Ureter (tissue), 1 donor: ENCODE data around the gene HMGN5. TPM values are rescaled to one million over a fixed set of nuclear protein-coding genes. Genes with fewer than 3 reads are reported as not detected.

Experiments
- DNase-seq: peaks from one replicate; pipeline ENCODE4 v3.0.0-alpha.2; 2020; ENCODE audit warnings: low spot score
- total RNA-seq: library from RNA; stranded (reverse); gene quantifications from one replicate; pipeline ENCODE4 v1.2.4, GENCODE V29; 2023
- donor health status: DM: yes; HTN: yes; CAD: no.

Gene HMGN5, protein sequence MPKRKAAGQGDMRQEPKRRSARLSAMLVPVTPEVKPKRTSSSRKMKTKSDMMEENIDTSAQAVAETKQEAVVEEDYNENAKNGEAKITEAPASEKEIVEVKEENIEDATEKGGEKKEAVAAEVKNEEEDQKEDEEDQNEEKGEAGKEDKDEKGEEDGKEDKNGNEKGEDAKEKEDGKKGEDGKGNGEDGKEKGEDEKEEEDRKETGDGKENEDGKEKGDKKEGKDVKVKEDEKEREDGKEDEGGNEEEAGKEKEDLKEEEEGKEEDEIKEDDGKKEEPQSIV
- 4.6 TPM for total RNA-seq

DNA sequence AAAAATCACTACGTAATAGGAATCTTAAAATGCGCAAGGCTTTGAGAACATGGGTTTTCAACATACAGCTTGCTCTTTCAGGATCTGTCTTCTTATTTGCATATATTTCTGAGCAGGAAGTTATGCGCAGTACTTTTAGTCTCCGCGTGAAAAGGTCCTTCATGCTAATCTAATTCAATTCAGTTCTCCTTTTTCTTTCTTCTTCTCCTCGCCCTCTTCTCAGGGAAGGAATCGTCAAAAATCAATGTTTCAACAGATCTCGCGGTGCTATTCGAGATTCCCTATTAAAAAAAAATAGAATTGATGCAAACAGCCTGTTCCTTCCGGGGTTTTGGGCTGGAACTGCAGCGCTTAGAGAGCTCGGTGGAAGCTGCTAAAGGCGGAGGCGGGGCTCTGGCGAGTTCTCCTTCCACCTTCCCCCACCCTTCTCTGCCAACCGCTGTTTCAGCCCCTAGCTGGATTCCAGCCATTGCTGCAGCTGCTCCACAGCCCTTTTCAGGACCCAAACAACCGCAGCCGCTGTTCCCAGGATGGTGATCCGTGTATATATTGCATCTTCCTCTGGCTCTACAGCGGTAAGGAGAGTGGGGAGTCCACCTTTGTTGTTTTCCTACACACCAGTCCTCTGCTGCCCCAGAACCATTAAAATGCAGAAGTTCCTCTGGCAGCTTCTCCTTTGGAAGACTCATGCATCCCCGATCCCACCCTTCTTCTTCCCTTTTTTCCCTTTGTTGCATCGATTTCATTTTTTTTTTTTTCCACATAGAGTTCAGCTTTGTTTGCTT, at the start of gene HMGN5, which contains the start of gene SH3BGRL:
Gene HMGN5 (minus strand): TSS at position 243 of the 785 bp plus-strand sequence. CDS start 80,364 bp downstream, outside the sequence.
Gene SH3BGRL (plus strand): TSS at position 432 of the 785 bp plus-strand sequence. CDS start 99 bp downstream, at position 531.
- DNase-seq: peak; percentile 83

DNA sequence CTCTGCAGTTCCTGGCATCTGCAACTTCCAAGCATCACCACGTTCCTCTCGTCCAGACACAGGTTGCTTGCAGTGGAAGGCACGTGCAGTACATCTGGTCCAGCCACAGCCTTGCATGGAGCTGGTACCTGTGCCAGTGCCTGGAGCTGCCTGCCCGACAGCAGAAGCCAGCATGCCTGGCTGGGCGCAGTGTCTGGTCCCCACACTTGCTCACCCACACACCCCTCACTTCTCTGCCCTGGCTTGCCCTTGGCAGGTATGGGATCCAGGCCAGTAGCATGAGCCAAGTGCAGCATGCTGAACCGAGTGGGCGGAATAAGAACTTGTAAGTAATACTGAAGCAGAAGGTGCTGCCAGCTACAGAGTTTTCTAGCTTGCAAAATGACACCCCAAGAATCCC, 40.0 kb upstream of the HMGN5 start:
- no peak for DNase-seq

DNA sequence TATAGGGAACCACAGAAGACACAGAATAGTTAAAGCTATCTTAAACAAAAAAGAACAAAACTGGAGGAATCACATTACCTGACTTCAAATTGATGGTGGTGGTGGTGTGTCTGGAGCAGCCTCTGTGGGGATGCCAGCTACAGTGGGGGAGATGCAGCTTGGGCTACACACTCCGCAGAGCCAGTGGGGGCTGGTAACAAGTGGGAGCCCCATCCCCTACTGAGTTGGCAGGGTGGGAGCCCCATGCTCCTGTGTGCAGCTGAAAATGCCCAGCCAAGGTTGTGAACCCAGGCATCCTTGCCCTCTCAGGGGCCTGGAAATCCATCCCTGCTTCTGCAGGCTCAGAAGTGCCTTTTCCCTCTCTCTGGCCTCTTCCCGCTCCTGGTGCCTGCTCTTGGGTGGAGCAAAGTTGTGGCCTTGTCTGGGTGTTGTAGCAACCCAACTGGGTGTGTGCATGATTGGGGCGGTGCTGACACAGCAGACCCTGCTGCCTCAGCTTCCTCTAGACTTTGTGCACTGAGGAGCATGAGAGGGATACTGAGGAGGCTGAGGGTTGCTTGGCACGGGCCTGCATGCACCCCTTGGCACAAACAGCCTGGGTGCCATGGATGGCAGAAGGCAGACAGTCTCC, 39.1 kb upstream of the HMGN5 start:
- no peak for DNase-seq

DNA sequence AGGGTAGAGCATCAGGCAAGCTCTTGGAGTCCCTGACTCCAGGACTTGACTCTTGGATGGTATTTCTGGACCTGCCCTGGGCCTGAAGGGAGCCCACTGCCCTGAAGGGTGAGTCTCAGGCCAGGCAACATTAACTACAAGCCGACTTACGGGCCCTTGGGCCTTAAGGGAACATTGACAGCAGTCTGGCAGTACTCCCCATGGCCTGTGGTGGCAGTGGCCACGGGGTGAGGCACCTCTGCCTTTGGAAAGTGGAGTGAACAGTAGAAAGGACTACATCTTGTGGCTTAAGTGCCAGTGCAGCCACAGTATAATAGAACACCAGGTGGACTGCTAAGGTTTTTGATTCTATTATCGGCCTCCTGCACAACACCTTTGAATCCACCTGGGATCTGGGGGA, 36.5 kb upstream of the HMGN5 start:
- DNase-seq: no peak

DNA sequence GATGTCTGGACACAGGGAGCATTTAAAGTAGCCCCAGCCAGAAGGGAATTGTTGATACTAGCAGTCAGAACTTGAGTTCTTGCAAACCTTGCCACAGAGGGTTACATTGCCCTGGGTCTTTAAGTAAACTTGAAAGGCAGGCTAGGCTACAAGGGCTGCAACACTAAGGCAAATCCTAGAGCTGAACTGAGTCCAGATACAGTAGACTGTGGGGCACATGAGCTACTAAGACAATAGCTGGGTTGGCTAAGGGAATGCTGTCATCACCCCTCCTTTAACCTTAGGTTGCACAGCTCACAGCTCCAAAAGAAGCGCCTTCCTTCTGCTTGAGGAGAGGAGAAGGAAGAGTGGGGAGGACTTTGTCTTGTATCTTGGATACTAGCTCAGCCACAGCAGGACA, 35.8 kb upstream of the HMGN5 start:
- DNase-seq: no peak

DNA sequence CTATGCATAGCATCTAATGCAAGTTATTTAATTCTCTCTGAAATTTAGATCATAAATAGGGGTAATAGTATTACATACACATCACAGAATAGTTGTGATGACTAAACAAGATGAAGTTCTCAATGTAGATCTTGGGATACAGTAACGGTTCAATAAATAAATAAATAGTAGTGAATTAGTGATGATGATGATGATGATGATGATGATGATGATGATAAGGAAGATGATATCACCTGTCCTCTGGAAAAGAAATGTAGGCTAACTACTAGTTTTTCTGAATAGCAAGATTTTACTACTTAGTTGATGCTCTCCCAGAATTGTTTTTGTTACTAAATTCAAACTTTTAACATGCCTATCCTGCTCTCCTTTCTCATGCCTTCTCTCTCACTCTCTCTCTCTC, 30.5 kb upstream of the HMGN5 start:
- no peak for DNase-seq

DNA sequence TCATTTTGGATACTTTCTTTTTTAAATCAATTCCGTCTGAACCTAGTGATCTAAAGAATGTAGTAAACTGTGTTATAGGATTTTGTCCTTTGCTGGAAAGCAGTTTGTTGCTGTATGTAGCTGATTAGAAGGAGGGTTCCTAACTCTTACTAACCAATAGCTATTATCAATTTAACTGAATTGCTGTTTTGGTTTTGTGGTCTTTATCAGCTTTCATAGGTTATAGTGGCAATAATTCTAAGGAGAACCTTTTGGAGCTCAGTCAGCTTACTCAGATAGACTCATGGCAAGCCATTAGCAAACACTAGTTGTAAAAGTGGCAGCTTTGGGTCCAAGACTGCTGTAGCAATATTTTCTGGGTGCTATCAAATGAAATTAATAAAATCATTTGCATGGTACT, 29.8 kb upstream of the HMGN5 start:
- no peak for DNase-seq

DNA sequence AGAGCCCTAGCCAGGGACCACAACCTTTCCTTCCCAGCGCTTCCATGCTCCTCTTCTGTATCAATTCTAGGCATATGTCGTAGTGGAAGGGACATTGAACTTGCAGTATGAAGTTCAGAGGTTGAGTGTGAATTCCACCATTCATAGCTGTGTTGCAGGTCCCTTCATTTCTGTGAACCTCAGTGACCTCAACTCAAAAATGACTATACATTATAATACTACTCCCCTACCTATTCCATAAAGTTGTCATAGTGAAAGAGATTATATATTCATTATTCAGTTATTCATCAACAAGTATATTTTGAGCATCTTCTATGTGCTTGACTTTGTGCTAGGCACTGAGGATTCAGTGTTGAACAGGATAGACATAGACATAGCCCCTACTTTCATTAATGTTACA, 28.2 kb upstream of the HMGN5 start:
- DNase-seq: no peak

DNA sequence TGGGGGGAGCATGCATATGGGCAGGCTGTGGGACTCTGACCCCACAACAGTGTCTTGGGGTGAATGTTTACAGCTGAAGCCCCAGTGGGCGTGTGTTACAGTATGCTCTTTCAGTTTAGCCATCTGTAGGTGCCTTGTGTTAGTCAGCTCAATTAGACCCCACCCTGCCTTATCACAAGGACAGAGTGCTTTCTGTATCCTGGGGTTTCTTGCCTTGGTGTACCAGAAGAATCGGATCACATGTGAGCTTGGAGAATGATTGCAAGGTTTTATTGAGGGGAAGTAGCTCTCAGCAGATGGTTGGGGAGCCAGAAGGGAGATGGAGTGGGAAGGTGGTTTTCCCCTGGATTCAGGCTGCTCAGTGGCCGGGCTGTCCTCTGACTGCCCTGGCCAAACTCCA, 27.5 kb upstream of the HMGN5 start:
- DNase-seq: no peak

DNA sequence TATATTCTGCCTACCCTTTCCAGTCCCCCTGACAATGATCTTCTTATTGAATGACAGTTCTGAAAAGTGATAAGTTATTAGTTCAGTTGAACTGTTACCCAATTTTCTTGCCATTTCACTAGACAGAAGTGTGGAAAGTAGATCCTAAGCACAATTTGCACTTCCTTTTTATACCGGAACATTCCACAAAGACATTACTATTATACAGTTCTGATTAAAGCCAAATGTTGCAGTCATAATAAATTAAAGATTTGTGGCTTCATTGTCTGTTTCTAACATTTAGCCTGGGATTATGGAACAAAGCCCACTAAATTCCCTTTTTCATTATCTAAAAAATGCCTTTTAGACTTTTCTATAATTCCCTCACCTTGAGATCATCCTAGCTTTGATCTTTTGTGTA, 14.0 kb upstream of the HMGN5 start:
- no peak for DNase-seq

DNA sequence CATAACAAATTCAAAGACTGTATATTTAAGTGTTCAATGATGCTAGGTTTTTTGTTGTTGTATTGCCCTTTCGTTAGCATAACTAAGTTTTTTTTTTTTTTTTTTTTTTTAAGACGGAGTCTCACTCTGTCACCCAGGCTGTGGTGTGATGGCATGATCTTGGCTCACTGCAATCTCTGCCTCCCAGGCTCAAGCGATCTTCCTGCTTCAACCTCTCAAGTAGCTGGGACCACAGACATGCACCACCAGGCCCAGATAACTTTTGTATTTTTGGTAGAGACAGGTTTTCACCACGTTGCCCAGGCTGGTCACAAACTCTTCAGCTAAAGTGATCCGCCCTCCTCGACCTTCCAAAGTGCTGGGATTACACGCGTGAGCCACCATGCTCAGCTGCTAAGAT, 7.2 kb upstream of the HMGN5 start:
- no peak for DNase-seq

DNA sequence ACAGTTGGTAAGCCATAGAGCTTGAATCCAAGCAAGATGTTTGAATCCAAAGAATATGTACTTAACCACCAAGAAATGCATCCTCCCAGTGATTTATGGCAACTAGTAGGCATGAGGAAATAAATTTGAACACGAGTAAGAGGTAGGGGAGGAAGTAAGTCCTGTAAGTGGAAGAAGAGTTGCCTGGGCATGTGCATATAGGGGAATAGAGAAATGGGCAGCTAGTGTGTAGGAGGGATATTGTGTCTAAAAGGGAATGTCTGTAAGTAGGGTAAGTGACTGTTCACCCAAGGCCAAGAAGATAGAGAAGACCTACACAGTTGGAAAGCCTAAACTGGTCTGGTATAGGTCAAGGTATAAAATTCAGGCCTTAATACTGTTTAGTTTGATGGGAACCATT, 4.8 kb upstream of the HMGN5 start:
- DNase-seq: no peak

DNA sequence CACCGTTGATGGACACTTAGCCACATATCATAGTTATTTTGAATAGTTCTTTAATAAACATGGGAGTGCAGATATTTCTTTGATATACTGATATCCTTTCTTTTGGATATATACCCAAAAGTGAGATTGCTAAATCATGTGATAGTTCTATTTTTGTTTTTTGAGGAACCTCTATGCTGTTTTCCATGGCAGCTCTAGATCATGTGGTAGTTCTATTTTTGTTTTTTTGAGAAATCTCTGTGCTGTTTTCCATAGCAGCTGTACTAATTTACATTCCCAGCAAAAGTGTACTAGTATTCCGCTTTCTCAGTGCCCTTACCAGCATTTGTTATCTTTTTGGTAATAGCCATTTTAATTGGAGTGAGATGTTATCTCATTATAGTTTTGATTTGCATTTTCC, 3.8 kb upstream of the HMGN5 start:
- no peak for DNase-seq

DNA sequence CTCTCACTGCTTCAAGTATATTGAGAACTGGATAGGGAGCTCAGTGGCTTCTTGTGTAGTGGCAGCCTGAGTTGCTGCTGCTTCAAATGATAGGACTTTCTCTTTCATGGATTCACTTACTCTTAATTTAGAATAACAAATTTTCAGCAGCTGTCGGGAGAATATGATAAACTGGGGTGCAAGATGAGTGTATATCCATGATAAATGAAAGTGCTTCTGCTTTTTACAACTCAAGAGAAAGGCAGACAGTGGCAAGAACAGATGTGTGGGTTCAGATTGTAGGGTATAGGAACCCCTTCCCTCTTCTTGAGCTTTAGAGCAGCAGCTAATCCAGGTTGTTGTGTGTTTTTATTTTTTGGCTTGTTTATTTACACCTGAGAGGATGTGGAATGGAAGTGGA, 1.2 kb upstream of the HMGN5 start:
- DNase-seq: no peak

DNA sequence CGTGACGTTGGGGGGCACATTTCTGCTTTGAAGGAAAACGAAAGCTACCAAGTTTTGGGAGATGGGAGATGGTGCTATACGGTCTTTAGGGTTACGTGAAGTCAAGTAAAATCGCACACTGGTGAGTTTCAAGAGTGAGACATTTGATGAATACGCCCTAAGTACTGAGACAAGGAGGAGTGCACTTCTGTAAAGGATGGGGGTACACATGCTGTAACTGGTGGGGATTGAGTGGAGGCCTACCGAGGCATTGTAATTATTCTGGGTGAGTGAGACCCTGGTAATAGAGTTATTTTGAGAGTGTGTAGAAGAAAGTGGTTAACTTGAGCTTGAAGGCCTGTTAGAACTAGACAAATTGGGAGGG, 725 bp upstream of the HMGN5 start:
- no peak for DNase-seq

DNA sequence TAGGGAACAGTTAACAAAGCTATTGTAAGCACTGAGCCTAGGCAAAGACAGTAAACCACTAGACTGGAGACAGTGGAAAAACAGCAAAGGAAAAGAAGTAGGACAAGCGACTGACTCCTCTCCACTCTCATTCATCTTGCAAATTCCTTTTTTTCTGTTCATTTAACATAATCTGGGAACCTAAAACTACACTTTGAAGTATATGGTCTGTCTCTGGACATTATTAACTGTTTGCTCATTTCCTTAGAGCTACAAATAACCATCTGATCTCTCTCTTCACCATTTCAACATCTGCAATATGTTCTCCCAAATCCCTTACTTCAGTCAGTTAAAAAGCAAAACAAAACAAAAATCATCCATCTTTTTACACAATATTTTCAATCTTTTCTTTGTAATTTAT, 642 bp downstream of the HMGN5 start:
- DNase-seq: no peak

DNA sequence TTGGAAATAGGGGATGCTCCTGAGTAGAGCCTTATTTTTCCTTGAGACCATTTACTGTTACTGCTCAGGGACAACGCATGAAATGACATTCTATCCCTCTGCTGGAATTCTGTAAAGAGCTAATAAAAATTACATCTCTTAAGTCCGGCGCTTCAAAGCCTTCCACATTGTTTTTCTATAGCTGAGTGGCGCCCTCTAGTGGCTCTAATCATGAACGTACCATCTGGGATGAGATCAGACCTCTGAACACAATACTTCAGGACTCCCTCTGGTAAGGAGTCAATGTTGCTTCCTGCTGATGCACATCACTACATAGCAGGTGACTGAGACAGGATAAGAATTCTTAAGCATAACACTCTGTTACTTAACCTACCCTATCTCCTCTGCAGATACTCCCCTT, 6.0 kb downstream of the HMGN5 start:
- no peak for DNase-seq

DNA sequence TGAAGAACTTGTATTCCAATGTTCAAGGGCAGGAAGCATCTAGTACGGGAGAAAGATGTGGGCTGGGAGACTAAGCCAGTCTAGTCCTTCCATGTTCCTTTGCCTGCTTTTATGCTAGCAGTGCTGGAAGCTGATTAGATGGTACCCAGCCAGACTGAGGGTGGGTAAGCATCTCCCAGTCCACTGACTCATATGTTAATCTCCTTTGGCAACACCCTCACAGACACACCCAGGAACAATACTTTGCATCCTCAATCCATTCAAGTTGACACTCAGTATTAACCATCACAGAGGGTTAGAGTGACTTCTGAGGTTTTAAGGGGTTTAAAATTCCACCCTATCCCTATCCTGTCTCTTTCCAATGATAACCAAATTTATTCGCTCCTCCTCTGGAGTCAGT, 6.5 kb downstream of the HMGN5 start:
- DNase-seq: no peak

DNA sequence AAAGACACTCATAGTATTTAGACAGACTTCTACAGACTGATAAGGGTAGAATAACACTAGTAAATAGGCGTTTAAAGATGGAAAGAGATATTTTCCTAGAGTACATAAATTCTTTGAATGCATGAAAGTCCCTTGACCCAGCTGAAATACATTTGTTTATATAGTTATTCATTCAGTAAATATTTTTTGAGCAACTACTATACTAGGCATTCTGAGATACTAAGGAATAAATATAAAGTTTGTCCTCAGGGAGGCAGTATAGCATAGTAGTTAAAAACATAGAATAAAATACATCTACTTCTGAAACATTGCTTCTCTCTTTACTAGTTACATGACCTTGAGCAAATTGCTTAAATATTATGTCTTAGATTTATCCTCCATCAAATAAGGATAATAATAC, 27.4 kb downstream of the HMGN5 start:
- no peak for DNase-seq

DNA sequence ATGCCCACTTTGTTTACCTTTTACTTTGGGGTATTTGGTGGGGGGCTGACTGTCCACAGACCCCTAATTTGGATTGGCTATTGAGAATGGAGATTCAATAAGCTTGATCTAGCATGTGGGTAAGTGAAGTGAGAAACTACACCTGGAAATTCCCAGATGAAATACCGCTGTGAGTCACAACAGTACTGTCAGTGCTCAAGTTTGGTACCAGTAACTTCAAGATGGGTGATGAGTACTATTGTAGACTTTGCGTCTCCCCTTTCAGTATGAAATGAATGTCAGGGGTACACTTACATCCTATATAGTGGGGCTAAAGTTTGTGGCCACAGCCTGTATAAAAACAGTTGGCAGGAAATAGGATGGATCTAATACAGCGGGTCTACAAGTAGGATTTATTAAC, 33.3 kb downstream of the HMGN5 start:
- DNase-seq: no peak

DNA sequence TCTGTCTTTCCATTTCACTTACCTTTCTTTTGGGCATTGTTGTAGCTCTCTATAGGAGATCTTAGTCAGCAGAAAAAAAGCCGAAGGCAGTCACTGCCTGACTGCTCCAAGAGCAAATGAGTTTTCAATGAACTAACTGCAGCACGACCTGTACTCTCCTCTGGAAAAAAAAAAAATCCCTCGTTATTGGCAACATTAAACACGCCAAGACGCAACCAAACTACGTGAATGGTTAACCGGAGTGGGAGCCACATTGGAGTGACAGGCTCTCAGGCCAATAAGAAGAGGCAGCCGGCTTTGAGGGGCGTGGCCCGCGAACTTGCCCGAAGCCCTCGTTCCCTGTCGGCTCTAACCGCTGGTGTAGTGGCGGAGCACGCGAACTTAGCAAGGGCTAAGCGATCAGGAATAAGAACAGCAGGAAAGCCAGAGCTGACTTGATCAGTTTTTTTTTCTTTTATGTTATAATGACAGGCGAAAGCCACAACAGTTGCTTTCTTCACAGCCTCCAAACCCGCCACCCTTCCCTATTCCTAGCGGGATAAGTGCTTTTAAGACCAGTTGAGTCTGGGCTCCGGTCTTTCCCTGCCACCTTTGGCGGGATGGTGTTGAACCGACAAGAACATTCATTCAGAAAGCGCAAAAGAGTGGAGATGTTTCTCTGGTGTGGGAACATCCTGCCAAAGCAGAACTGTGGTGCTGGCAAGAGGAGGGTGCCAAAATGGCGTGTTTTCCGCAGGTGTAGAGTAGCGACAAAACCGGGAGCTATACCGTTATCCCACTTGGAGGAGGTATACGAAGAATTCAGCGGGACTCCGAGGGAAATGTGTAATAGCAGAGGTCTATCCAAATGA, 80.0 kb downstream of the HMGN5 start:
- peak; percentile 94 for DNase-seq

DNA sequence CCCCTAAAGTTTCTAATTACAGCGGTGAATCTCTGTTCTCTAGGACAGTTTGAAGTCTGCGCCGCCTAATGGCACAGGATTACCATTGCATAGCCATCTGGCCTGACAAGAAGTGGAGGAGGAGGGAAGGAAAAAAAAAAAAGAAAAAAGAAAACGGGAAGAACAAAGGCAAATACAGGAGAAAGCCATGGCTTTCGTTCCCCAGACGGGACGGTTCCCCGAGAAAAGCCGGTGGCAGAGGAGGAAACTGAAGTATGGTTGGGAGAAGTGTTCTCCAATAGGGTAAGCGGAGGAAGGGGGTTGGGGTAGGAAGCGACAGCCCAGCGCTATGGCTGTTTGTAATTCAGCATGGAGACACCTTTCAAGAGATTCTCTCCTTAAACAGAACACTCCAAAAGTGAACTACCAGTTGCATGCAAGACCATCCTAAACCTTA, 80.8 kb downstream of the HMGN5 start:
- no peak for DNase-seq
